SK-N-SH (cell line): ENCODE results near the gene EDEM2. TPM values are rescaled to one million over a fixed set of nuclear protein-coding genes. Genes with fewer than 3 reads are reported as not detected.
A peak's percentile ranks its signal among the peaks of the same experiment; 100 is the strongest.
"Not testable (repeated sequence)": the region's sequence is repeated elsewhere in the genome, so short reads cannot be mapped to it uniquely, and the experiment has no call there.

Experiments
- CTCF ChIA-PET: fragments of 300-600, 350-600 bp; formaldehyde crosslinking; extraction: SDS; loops from one replicate; lab custom pipeline; 2021; lab: Yijun Ruan, JAX
- POLR2A ChIA-PET: fragments of 350-600 bp; sonication (Branson Sonifier 250); formaldehyde crosslinking; extraction: SDS; loops from one replicate; lab custom pipeline; 2020; ENCODE audit warnings: antibody characterized with exemption, inconsistent platforms; lab: Yijun Ruan, JAX
- DNase-seq: peaks from one replicate; pipeline ENCODE4 v3.0.0; 2012
- H2AFZ ChIP-seq: fragments of 200-600 bp; sonication (generic); 2 replicates; pipeline ENCODE4 v1.8.1; 2016; ENCODE audit warnings: antibody characterized with exemption, mild to moderate bottlenecking, low read depth
- H3F3A ChIP-seq: fragments of 200-600 bp; sonication (generic); replicated peaks from 2 replicates; pipeline ENCODE3; 2016; ENCODE audit warnings: antibody characterized with exemption, mild to moderate bottlenecking; ENCODE audit not compliant: insufficient read depth
- H3K27ac ChIP-seq, 2 experiments: fragments of 200-500 bp in 1 of 2; fragments of 200-600 bp in 1 of 2; sonication (Bioruptor generic) in 1 of 2; sonication (generic), shearing (Covaris generic) in 1 of 2; 2 replicates each; pipeline versions ENCODE4 v1.5.1 to v1.6.1; 2014 to 2016; ENCODE audit warnings: low read depth in 2 of 2, inconsistent platforms in 1 of 2, low read length in 1 of 2, mild to moderate bottlenecking in 1 of 2, mixed read lengths in 1 of 2
- H3K27me3 ChIP-seq: fragments of 200-600 bp; sonication (generic), shearing (Covaris generic); 2 replicates; pipeline ENCODE4 v1.6.1; 2016; ENCODE audit warnings: mixed run types; ENCODE audit not compliant: insufficient read depth
- H3K36me3 ChIP-seq, 2 experiments: fragments of 200-500 bp in 1 of 2; fragments of 200-600 bp in 1 of 2; sonication (Bioruptor generic) in 1 of 2; sonication (generic) in 1 of 2; replicated peaks in 1 of 2; 2 replicates each; pipeline versions ENCODE3 to v1.5.1; 2014 to 2016; ENCODE audit warnings: low read length in 1 of 2, mild to moderate bottlenecking in 1 of 2; ENCODE audit not compliant: insufficient read depth in 2 of 2, control insufficient read depth in 1 of 2
- H3K4me1 ChIP-seq, 2 experiments: fragments of 200-500 bp in 1 of 2; fragments of 200-600 bp in 1 of 2; sonication (Bioruptor generic) in 1 of 2; sonication (generic), shearing (Covaris generic) in 1 of 2; 2 replicates each; pipeline versions ENCODE4 v1.5.1 to v1.6.1; 2014 to 2016; ENCODE audit warnings: low read depth in 1 of 2, low read length in 1 of 2, mixed run types in 1 of 2; ENCODE audit not compliant: insufficient read depth in 2 of 2, control insufficient read depth in 1 of 2
- H3K4me2 ChIP-seq: fragments of 200-600 bp; sonication (generic), shearing (Covaris generic); 2 replicates; pipeline ENCODE4 v1.6.1; 2017; ENCODE audit warnings: mixed run types
- H3K4me3 ChIP-seq, 2 experiments: fragments of 200-500 bp in 1 of 2; fragments of 200-600 bp in 1 of 2; sonication (Bioruptor generic) in 1 of 2; sonication (generic), shearing (Covaris generic) in 1 of 2; 2 replicates each; pipeline versions ENCODE4 v1.5.1 to v1.8.1; 2014 to 2016; ENCODE audit warnings: low read depth in 2 of 2, inconsistent platforms in 1 of 2, low read length in 1 of 2, mild to moderate bottlenecking in 1 of 2, mixed read lengths in 1 of 2, moderate library complexity in 1 of 2
- H3K79me2 ChIP-seq: fragments of 200-600 bp; sonication (generic); 2 replicates; pipeline ENCODE4 v1.8.1; 2017; ENCODE audit warnings: mild to moderate bottlenecking; ENCODE audit not compliant: insufficient read depth
- H3K9ac ChIP-seq: fragments of 200-600 bp; sonication (generic); 2 replicates; pipeline ENCODE4 v1.6.1; 2017; ENCODE audit warnings: mixed run types
- H3K9me2 ChIP-seq: fragments of 200-600 bp; sonication (generic); 2 replicates; pipeline ENCODE4 v1.6.1; 2017; ENCODE audit warnings: mixed run types
- H3K9me3 ChIP-seq: fragments of 200-600 bp; sonication (generic); 2 replicates; pipeline ENCODE4 v1.6.1; 2017; ENCODE audit warnings: mixed run types, mild to moderate bottlenecking, moderate library complexity
- H4K20me1 ChIP-seq: fragments of 200-600 bp; sonication (generic); 2 replicates; pipeline ENCODE4 v1.6.1; 2017; ENCODE audit warnings: mild to moderate bottlenecking, mixed run types; ENCODE audit not compliant: insufficient read depth
- EZH2phosphoT487 ChIP-seq: fragments of 200-600 bp; sonication (generic); IDR thresholded peaks from 2 replicates; pipeline ENCODE4 v1.6.1; 2017; ENCODE audit warnings: low read depth, mixed run types, mild to moderate bottlenecking, antibody characterized with exemption, moderate library complexity, borderline replicate concordance
- FOXJ3 ChIP-seq: sonication (generic); formaldehyde crosslinking; IDR thresholded peaks from 2 replicates; pipeline ENCODE4 v1.5.1; 2020; ENCODE audit warnings: mild to moderate bottlenecking, missing genetic modification reagents
- MEF2A ChIP-seq: IDR thresholded peaks from 2 replicates; pipeline ENCODE4 v1.4.0; 2012; ENCODE audit warnings: low read depth, borderline replicate concordance
- MXI1 ChIP-seq: IDR thresholded peaks from 2 replicates; pipeline ENCODE4 v1.6.1; 2012; ENCODE audit warnings: mild to moderate bottlenecking, low read depth, low read length, improper control_type of control experiment
- NRF1 ChIP-seq: IDR thresholded peaks from 2 replicates; pipeline ENCODE4 v1.6.1; 2012; ENCODE audit warnings: low read depth, mild to moderate bottlenecking, low read length
- RFX5 ChIP-seq: IDR thresholded peaks from 2 replicates; pipeline ENCODE4 v1.6.1; 2012; ENCODE audit warnings: mild to moderate bottlenecking, improper control_type of control experiment, low read length
- RXRA ChIP-seq: IDR thresholded peaks from 2 replicates; pipeline ENCODE4 v1.4.0; 2012; ENCODE audit warnings: low read depth, mild to moderate bottlenecking, borderline replicate concordance
- TAF1 ChIP-seq: IDR thresholded peaks from 2 replicates; pipeline ENCODE4 v1.6.1; 2012; ENCODE audit warnings: low read depth, mild to moderate bottlenecking, low read length, moderate library complexity, borderline replicate concordance
- YY1 ChIP-seq: IDR thresholded peaks from 2 replicates; pipeline ENCODE4 v1.4.0; 2012; ENCODE audit warnings: low read depth, mild to moderate bottlenecking
- WGBS: methylation state at CpG from one replicate; pipeline ENCODE4 v1.1.6; 2017; ENCODE audit warnings: low lambda C conversion rate; 5-methylcytosine and 5-hydroxymethylcytosine counted together
- polyA plus RNA-seq, 3 experiments: library from polyadenylated mRNA; depleted of rRNA; stranded (reverse); fragments of >200 nt; gene quantifications; 2 replicates each; pipeline ENCODE4 v1.2.3, GENCODE V29; 2012
- TF ChIP-seq, protein P1 (sequence below): IDR thresholded peaks from 2 replicates; pipeline ENCODE4 v1.4.0; 2012; ENCODE audit warnings: low read depth, borderline replicate concordance
- TF ChIP-seq, protein P2 (sequence below): fragments of 150-350 bp; IDR thresholded peaks from 2 replicates; pipeline ENCODE4 v1.6.1; 2017; ENCODE audit warnings: antibody characterized with exemption, low read length, low read depth, borderline replicate concordance

The EDEM2 gene
- polyA plus RNA-seq, 1 of the 3 experiments (the other 2 are of a cell fraction), result 34.3 TPM

DNA sequence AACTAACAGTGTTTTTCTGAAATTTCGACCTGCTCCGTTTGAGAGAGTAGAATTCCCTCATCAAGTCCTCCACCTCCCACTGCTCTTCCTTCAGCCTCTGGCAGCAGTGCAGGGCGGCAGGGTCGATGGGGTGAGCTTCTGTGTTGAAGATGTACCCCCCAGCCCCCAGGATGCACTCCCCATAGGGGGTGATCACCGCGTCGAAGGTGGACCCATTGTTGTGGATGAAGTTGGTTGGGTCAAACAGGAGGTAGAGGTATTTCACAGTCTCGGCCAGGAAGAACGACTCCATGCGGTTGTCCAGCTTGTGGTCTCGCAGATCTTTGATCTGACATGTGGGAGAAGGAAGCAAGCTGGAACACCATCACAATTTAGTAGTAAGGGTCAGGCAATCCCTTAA, 31.5 kb downstream of the EDEM2 start:
- H3K9ac ChIP-seq, result no peak overlapping the region
- no peak for DNase-seq
- H3K79me2 ChIP-seq, result no peaks in the 10 kb centered on the region
- H3K27ac ChIP-seq, result no peak overlapping the region
- TF ChIP-seq, protein P1, sequence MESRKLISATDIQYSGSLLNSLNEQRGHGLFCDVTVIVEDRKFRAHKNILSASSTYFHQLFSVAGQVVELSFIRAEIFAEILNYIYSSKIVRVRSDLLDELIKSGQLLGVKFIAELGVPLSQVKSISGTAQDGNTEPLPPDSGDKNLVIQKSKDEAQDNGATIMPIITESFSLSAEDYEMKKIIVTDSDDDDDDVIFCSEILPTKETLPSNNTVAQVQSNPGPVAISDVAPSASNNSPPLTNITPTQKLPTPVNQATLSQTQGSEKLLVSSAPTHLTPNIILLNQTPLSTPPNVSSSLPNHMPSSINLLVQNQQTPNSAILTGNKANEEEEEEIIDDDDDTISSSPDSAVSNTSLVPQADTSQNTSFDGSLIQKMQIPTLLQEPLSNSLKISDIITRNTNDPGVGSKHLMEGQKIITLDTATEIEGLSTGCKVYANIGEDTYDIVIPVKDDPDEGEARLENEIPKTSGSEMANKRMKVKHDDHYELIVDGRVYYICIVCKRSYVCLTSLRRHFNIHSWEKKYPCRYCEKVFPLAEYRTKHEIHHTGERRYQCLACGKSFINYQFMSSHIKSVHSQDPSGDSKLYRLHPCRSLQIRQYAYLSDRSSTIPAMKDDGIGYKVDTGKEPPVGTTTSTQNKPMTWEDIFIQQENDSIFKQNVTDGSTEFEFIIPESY, result no peak
- TF ChIP-seq MEF2A (no peak), RFX5 (no peak), EZH2phosphoT487 (no peak), NRF1 (no peak), TAF1 (no peak), RXRA (no peak), YY1 (no peak), FOXJ3 (CRISPR knock-in tag) (no peak), MXI1 (no peak)
- TF ChIP-seq, protein P2, sequence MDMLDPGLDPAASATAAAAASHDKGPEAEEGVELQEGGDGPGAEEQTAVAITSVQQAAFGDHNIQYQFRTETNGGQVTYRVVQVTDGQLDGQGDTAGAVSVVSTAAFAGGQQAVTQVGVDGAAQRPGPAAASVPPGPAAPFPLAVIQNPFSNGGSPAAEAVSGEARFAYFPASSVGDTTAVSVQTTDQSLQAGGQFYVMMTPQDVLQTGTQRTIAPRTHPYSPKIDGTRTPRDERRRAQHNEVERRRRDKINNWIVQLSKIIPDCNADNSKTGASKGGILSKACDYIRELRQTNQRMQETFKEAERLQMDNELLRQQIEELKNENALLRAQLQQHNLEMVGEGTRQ, result no peak
- no peaks in the 10 kb centered on the region for H4K20me1 ChIP-seq
- CTCF ChIA-PET, result interaction anchor here (1.3 to 2.6 kb wide), 3 partner anchors 20 to 93 kb away, joined by 4 to 12 read pairs (median 5); partner anchors contain the start of gene EDEM2
- no peaks in the 10 kb centered on the region for H3K9me2 ChIP-seq
- no peak overlapping the region for H2AFZ ChIP-seq
- POLR2A ChIA-PET, result no interaction called here
- H3F3A ChIP-seq, result peaks cover 44% of the 10 kb centered on the region
- 96% methylated on average over 10 of the region's 11 CpGs for WGBS
- peaks cover 0 to 33% of the 10 kb centered on the region in 2 experiments; a peak in 1 of 4 replicates for H3K4me1 ChIP-seq
- no peaks in the 10 kb centered on the region for H3K27me3 ChIP-seq
- H3K4me3 ChIP-seq, result no peak overlapping the region
- H3K36me3 ChIP-seq, result peaks cover 17 to 29% of the 10 kb centered on the region in 2 experiments
- no peaks in the 10 kb centered on the region for H3K9me3 ChIP-seq
- no peak overlapping the region for H3K4me2 ChIP-seq

GRCh38 chr20:35112276-35112675, 34.9 kb downstream of the EDEM2 start:
- H3K36me3 ChIP-seq, result peaks cover 8 to 12% of the 10 kb centered on the region in 2 experiments
- H3K4me2 ChIP-seq, H3K27me3 ChIP-seq, H3K79me2 ChIP-seq, H3K9me2 ChIP-seq, H4K20me1 ChIP-seq, H3K4me3 ChIP-seq, H3K9me3 ChIP-seq, POLR2A ChIA-PET, H2AFZ ChIP-seq, H3K9ac ChIP-seq, DNase-seq: not testable (repeated sequence)
- peaks cover 0 to 27% of the 10 kb centered on the region in 2 experiments; a peak in 1 of 4 replicates for H3K4me1 ChIP-seq
- CTCF ChIA-PET, result interaction anchor here (2.4 kb wide), 1 partner anchor 17 kb away, joined by 11 read pairs; no protein-coding TSS in a partner anchor
- WGBS, result 89% methylated on average over 5 of the region's 5 CpGs
- peak overlapping the region in 1 of 2 experiments; percentile 82; a peak in 2 of 4 replicates for H3K27ac ChIP-seq
- H3F3A ChIP-seq, result peaks cover 39% of the 10 kb centered on the region
